ENCODE results near the gene CCDC150.
"Not testable (repeated sequence)": the region's sequence is repeated elsewhere in the genome, so short reads cannot be mapped to it uniquely, and the experiment has no call there.

The CCDC150 gene

GRCh38 chr2:196718419-196719109, 79.0 kb downstream of the CCDC150 start:
- DNase-seq = no peak

DNA sequence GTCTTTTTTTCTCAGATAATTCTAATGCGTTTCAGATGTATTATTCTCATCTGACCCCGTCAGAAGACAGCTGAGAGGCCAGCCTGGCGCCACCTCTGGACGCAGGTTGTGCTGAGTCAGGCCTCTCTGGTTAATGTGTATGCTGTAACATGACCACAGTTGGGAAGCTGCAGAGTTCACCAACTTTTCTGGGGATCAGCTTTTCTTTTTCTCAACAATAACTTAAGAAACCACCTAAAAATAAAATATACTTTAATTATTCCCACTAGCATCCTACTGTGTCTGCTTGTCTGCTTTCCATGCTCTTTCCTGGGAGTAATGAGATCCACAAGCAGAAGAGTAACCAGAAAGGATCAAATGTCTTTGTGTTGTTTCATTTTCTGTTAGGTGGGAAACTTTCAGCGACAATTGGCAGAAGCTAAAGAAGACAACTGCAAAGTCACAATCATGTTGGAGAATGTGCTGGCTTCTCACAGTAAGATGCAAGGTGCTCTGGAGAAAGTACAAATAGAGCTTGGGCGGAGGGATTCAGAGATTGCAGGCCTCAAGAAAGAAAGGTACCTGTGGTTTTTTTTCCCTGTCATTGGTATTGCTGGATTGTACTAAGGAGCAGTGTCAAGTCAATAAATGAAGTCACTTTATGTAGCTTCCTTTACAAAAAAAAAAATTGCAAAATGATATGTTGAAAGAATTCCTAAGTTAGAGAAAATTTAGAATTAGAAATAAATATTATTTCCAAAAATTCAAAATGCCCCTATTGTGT, 79.8 kb downstream of the CCDC150 start:
- DNase-seq = peak; percentile 59

- peak; percentile 56 for DNase-seq
Observed at GRCh38 chr2:196723571-196723970, 84.1 kb downstream of the CCDC150 start.

GRCh38 chr2:196725218-196725617, 85.7 kb downstream of the CCDC150 start:
- no peak for DNase-seq

DNA sequence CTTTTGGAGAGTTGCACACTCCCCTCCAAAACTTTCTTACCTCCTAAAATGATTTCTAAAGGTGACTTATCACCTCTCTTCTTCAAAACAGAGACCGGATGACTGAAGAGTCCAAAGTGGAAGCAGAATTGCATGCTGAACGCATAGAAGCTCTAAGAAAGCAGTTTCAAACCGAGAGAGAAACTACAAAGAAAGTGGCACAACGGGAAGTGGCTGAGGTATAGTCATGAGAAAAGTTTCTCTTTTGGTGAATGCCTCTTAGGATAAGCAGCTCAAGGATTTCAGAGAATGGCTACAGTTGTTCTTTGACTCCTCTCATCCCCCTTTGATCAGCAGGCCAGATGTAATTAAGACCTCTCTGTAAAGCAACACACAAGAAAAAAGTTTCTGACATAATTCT, 86.4 kb downstream of the CCDC150 start:
- no peak for DNase-seq

DNA sequence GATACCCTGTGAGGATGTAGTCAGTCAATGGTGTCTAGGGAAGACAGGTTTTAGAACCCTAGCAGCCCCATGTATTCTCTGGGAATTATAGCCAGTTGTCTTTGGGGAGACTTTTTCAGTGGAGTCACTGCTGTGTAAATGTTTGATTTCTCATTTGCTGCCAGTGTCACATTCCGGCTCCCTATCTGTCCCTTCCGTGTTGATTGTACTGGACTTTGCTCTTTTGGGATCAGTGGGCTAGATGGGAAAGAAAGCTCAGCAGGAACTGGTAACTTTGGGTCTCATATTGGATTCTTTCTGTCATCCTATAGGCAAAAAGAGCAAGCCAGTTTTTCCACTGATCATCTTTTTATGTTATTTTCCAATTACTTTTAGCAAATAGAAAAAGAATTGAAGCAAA, 89.9 kb downstream of the CCDC150 start:
- no peak for DNase-seq

DNA sequence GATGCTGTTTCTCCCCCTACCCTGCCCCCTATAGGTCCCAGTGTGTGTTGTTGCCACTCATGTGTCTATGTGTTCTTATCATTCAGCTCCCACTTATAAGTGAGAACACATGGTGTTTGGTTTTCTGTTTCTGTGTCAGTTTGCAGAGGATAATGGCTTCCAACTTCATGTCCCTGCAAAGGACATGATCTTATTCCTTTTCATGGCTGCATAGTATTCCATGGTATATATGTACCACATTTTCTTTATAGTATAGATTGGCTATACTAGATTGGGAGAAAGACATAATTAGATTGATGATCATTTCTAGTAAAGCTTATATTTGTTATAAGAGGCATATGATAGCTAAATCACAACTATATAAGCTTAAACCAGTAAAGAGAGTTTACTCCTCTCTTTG, 97.1 kb downstream of the CCDC150 start:
- not testable (repeated sequence) for DNase-seq

DNA sequence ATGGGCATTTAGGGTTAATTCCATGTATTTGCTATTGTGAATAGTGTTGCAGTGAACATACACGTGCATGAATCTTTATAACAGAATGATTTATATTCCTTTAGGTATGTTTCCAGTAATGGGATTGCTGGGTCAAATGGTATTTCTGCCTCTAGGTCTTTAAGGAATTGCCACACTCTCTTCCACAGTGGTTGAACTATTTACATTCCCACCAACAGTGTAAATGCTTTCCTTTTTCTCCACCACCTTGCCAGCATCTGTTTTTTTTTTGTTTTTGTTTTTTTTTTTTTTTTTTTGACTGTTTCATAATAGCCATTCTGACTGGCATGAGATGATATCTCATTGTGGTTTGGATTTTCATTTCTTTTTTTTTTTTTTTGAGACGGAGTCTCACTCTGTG, 97.5 kb downstream of the CCDC150 start:
- DNase-seq = peak; percentile 28

DNA sequence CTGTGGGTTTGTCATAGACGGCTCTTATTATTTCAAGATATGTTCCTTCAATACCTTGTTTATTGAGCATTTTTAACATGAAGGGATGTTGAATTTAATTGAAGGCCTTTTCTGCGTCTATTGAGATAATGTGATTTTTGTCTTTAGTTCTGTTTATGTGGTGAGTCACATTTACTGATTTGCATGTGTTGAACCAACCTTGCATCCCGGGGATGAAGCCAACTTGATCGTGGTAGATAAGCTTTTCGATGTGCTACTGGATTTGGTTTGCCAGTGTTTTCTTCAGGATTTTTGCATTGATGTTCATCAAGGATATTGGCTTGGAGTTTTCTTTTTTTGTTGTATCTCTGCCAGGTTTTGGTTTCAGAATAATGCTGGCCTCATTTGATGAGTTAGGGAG, 99.5 kb downstream of the CCDC150 start:
- no peak for DNase-seq

DNA sequence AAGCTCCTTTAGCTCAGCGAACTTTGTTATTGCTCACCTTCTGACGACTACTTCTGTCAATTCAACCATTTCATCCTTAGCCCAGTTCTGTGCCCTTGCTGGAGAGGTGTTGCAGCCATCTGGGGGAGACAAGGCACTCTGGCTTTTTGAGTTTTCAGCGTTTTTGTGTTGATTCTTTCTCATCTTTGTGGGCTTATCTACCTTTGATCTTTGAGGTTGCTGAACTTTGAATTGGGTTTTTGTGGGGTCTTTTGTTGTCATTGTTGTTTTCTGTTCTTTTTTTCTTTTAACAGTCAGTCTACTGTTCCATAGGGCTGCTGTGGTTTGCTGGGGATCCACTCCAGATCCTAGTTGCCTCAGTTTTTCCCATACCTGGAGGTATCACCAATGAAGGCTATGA, 102.7 kb downstream of the CCDC150 start:
- no peak for DNase-seq

- no peak for DNase-seq
Observed at GRCh38 chr2:196742685-196743084, 103.2 kb downstream of the CCDC150 start.

DNA sequence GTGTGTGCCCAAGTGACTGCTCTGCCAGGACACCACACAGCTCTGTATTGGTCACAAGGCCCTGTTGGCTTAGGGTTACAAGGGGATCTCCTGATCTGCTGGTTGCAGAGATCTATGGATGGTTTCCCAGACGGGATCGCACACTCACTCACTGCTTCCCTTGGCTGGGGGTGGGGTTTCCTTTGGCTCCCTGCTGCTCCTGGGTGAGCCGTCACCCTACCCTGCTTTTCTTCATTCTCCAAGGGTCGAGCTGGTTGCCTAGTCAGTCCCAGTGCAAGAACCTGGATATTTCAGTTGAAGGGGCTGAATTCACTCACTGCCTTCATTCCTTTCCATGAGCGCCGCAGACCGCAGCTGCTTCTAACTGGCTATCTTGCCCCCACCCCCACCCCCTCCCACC, 103.7 kb downstream of the CCDC150 start:
- no peak for DNase-seq

DNA sequence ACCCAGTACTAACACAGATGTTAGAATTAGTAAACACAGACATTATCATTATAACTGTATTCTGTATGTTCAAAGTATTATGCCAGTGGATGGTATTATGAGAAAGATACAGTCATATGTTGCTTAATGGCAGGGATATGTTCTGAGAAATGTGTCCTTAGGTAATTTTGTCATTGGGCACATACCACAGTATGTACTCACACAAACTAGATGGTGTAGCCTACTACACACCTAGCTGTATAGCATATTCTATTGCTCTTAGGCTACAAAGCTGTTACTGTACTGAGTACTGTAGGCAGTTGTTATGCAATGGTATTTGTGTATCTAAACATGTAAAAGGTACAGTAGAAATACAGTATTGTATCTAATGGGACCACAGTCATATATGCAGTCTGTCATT, 106.2 kb downstream of the CCDC150 start:
- DNase-seq = no peak

- DNase-seq = no peak
Observed at GRCh38 chr2:196747400-196747799, 107.9 kb downstream of the CCDC150 start.

DNA sequence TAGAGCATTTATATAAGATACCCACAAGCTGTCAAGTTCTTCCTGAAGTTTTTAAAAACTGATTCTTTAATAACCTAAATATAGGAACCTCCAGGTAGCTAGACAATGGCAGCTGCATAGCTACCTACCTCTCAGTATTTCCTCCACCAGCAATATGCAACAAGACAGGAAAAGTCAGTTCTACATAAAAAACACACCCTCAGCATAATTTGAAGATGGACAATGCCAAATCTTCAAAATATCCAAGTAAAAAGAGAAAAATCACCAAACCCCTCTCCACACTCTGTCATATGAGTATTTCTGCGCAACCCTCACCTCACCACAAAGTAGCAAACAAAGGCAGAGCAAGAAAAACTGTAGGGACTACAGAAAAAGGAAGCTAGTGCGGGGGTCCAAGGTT, 108.6 kb downstream of the CCDC150 start:
- DNase-seq = no peak

- no peak for DNase-seq
Observed at GRCh38 chr2:196750291-196750923, 110.9 kb downstream of the CCDC150 start.

- DNase-seq = peak; percentile 89
Observed at GRCh38 chr2:196750977-196751631, 111.6 kb downstream of the CCDC150 start.

DNA sequence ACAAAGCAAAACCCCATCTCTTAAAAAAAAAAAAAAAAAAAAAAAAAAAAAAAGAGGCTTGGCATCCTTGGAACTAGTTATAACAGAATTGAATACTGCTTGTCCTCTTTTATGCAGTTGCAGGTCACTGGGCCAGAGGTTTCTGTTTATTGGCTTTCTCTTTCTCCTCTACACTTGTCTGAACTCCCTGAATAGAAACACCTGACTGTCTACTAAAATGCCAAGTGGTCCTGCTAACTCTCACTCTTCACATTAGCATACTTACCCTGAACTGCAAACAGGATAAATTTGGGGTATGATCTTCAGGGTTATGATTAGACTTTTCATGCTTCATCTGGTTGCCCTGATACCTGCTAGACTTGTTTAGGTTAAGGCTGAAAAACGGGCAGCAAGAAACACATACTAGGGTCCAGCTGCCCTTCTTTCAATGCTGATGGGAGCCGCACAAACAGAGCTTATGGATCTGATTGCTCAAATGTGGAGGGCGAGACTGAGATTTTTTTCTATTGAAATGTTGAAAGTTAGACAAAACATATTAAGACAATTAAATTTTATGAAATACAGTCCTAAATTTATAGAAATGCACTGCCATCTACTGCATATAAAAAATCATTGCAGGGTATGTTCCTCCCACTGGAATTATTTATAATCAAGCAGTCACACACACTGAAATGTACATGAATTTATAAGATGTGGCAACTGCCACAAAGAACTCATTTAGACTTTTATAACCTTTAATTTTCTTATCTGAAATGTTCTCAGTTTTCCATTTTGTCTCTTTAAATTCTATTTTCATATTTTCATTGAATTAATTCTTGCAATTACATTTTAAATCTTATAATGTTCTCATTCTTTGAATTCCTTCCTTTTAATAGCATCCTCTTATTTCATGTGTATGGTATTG, 119.2 kb downstream of the CCDC150 start:
- peak; percentile 46 for DNase-seq

DNA sequence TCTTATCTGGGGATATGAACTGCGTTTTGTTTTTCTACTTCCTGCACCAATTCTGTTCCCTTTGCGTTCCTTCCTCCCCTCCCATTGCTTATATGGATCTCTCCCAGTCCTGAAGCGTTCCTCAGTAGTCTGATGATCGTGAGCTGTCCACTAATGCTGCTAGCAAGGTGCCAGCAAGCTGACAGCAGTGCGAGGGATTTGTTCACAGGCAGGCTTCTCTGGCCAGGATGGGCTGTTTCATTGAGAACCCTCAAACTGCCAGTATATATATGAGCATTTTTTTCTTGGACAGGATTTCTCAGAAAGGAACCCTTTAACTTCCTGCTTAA, 119.8 kb downstream of the CCDC150 start:
- DNase-seq = no peak

DNA sequence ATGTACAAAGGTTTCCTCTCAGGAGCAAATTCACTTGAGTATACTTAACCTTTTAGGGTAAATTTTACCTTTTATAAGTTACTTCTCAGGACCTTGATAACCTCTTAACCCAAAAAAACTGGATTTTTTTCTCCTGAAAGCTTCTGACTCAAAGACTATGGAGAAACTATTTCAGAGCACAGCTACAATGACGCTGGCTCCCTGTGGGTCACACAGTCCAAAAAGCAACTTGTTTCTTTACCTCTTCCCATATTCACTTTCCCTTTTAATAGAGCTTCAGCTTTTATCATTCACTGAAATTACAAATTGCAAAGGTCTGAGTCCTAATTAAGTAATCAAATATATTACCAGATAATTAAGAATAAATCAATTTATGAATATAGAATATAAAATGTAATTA, 127.6 kb downstream of the CCDC150 start:
- DNase-seq = no peak

All from hematopoietic multipotent progenitor cell treated with erythropoietin and hydrocortisone succinate and interleukin-3 and kit ligand, for 4 days (in vitro differentiated cells).